Smooth muscle cell (in vitro differentiated cells): ENCODE results near the gene MED27. TPM values are rescaled to one million over a fixed set of nuclear protein-coding genes. Genes with fewer than 3 reads are reported as not detected.

Experiments used
- DNase-seq: peaks from one replicate; lab custom pipeline; 2025; ENCODE audit not compliant: unreplicated experiment; lab: John Stamatoyannopoulos, UW
- H2AFZ ChIP-seq: fragments of 200-600 bp; sonication (generic); 2 replicates; pipeline ENCODE4 v1.6.0; 2016; ENCODE audit warnings: antibody characterized with exemption, low read depth, mild to moderate bottlenecking
- H3F3A ChIP-seq: fragments of 200-600 bp; sonication (generic); 2 replicates; pipeline ENCODE4 v1.6.0; 2017; ENCODE audit warnings: antibody characterized with exemption, low read depth
- H3K27ac ChIP-seq: fragments of 200-600 bp; sonication (generic); 2 replicates; pipeline ENCODE4 v1.5.1; 2016; ENCODE audit warnings: low read depth, mild to moderate bottlenecking
- H3K27me3 ChIP-seq: fragments of 200-600 bp; sonication (generic); 2 replicates; pipeline ENCODE4 v1.6.1; 2016; ENCODE audit warnings: low read depth, mild to moderate bottlenecking
- H3K36me3 ChIP-seq: fragments of 200-600 bp; sonication (generic); 2 replicates; pipeline ENCODE4 v1.5.1; 2016; ENCODE audit warnings: low read depth
- H3K4me1 ChIP-seq: fragments of 200-600 bp; sonication (generic); 2 replicates; pipeline ENCODE4 v1.5.1; 2016; ENCODE audit warnings: low read depth
- H3K4me2 ChIP-seq: fragments of 200-600 bp; sonication (generic); 2 replicates; pipeline ENCODE4 v1.6.0; 2016; ENCODE audit warnings: mild to moderate bottlenecking
- H3K4me3 ChIP-seq: fragments of 200-600 bp; sonication (generic); 2 replicates; pipeline ENCODE4 v1.5.1; 2016; ENCODE audit warnings: mild to moderate bottlenecking
- H3K79me2 ChIP-seq: fragments of 200-600 bp; sonication (generic); 2 replicates; pipeline ENCODE4 v1.6.0; 2016; ENCODE audit warnings: low read depth, mild to moderate bottlenecking
- H3K9ac ChIP-seq: fragments of 200-600 bp; sonication (generic); 2 replicates; pipeline ENCODE4 v1.6.0; 2016; ENCODE audit warnings: low read depth
- H3K9me3 ChIP-seq: fragments of 200-600 bp; sonication (generic); replicated peaks from 2 replicates; pipeline ENCODE4 v1.5.1; 2016; ENCODE audit warnings: low read depth
- H4K20me1 ChIP-seq: fragments of 200-600 bp; sonication (generic); 2 replicates; pipeline ENCODE4 v1.6.0; 2016; ENCODE audit warnings: low read depth
- WGBS: methylation state at CpG from one replicate; pipeline ENCODE4 v1.1.7; 2016; ENCODE audit warnings: low lambda C conversion rate; 5-methylcytosine and 5-hydroxymethylcytosine counted together
- polyA plus RNA-seq: library from polyadenylated mRNA; unstranded; fragments of >200 nt; fragmentation: Nextera tagmentation; extraction: Ambion mirVana; gene quantifications from 2 replicates; pipeline ENCODE4 v1.2.1, GENCODE V29; 2016
- total RNA-seq: library from RNA; depleted of rRNA; stranded (reverse); fragments of >200 nt; gene quantifications from 2 replicates; pipeline ENCODE4 v1.2.3, GENCODE V29; 2014
- TF ChIP-seq, protein P1 (sequence below): fragments of 200-600 bp; sonication (generic); IDR thresholded peaks from 2 replicates; pipeline ENCODE4 v1.5.1; 2017; ENCODE audit warnings: borderline replicate concordance, mild to moderate bottlenecking, antibody characterized with exemption; ENCODE audit not compliant: insufficient read depth, poor library complexity, severe bottlenecking

The MED27 gene
- total and polyA plus RNA-seq, 2 experiments from 2014 or later: 24.0 to 50.0 TPM

- Histone ChIP-seq H2AFZ (no peak overlapping the region), H3K4me3 (no peak overlapping the region), H3K79me2 (no peaks in the 10 kb centered on the region), H4K20me1 (peaks cover 27% of the 10 kb centered on the region), H3K27me3 (no peaks in the 10 kb centered on the region), H3K9me3 (no peaks in the 10 kb centered on the region), H3K27ac (no peak overlapping the region), H3F3A (no peaks in the 10 kb centered on the region), H3K9ac (no peak overlapping the region), H3K4me1 (no peaks in the 10 kb centered on the region), H3K4me2 (no peak overlapping the region), H3K36me3 (no peaks in the 10 kb centered on the region)
- TF ChIP-seq, protein P1, sequence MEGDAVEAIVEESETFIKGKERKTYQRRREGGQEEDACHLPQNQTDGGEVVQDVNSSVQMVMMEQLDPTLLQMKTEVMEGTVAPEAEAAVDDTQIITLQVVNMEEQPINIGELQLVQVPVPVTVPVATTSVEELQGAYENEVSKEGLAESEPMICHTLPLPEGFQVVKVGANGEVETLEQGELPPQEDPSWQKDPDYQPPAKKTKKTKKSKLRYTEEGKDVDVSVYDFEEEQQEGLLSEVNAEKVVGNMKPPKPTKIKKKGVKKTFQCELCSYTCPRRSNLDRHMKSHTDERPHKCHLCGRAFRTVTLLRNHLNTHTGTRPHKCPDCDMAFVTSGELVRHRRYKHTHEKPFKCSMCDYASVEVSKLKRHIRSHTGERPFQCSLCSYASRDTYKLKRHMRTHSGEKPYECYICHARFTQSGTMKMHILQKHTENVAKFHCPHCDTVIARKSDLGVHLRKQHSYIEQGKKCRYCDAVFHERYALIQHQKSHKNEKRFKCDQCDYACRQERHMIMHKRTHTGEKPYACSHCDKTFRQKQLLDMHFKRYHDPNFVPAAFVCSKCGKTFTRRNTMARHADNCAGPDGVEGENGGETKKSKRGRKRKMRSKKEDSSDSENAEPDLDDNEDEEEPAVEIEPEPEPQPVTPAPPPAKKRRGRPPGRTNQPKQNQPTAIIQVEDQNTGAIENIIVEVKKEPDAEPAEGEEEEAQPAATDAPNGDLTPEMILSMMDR: no peak
- no peak for DNase-seq
- WGBS: 77% methylated on average over 8 of the region's 8 CpGs
These were observed 188.1 kb downstream of the MED27 start for GRCh38 chr9:131891598-131891997.

DNA sequence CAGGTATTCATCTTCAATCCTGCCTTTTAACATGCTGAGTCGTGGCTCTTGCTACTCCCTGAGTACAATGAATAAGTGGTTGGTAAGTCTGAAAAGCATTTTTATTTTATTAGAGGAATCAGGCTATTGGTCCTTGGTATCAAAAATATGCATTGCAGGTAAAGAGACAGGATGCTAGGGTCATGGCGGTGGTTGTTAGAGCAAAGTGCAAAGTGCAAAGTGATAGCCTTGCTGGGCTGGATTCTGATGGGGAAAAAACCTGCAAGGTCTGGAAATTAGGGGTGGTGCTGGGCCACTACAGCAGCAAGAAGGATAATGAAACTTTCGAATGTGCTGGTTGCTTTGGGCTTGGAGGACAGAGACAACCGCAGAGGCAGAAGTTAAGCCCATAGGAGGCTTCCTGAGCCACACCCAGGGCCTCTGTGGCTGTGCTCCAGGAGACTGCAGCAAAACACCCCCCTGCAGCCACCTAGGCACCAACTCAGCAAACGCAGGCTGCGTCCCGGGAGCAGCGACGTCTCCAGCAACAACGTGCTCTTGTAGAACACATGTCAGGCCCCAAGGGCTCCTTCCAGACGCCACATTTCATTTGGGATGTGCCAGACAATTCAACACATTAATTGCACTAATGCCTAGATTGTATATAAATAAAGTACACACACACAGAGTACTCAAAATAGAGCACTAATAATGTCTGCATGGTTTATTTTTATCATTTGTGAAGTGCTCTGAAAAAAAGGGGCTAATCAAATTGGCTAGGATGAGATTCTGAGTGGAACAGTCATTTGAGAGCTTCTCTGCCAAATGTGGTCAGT lies 190.0 kb downstream of the MED27 start:
- TF ChIP-seq, protein P1: no peak
- H4K20me1 ChIP-seq: peaks cover 21% of the 10 kb centered on the region
- WGBS: 80% methylated on average over 11 of the region's 11 CpGs
- DNase-seq: no peak
- H3F3A ChIP-seq: no peaks in the 10 kb centered on the region
- H3K4me1 ChIP-seq: no peaks in the 10 kb centered on the region
- H2AFZ ChIP-seq: no peak overlapping the region
- no peaks in the 10 kb centered on the region for H3K79me2 ChIP-seq
- H3K4me3 ChIP-seq: no peak overlapping the region
- H3K36me3 ChIP-seq: no peaks in the 10 kb centered on the region
- no peak overlapping the region for H3K27ac ChIP-seq
- no peaks in the 10 kb centered on the region for H3K27me3 ChIP-seq
- H3K9ac ChIP-seq: no peak overlapping the region
- no peak overlapping the region for H3K4me2 ChIP-seq
- H3K9me3 ChIP-seq: no peaks in the 10 kb centered on the region

- Histone ChIP-seq H3K4me3 (no peak overlapping the region), H3K9me3 (no peaks in the 10 kb centered on the region), H3K27me3 (no peaks in the 10 kb centered on the region), H3K27ac (no peak overlapping the region), H4K20me1 (peaks cover 15% of the 10 kb centered on the region), H3F3A (no peaks in the 10 kb centered on the region), H3K36me3 (no peaks in the 10 kb centered on the region), H3K4me2 (no peak overlapping the region), H2AFZ (no peak overlapping the region), H3K79me2 (no peaks in the 10 kb centered on the region), H3K9ac (no peak overlapping the region), H3K4me1 (no peaks in the 10 kb centered on the region)
- WGBS: 84% methylated on average over 2 of the region's 2 CpGs
- TF ChIP-seq, protein P1: no peak
- DNase-seq: no peak
These were observed 190.7 kb downstream of the MED27 start for GRCh38 chr9:131888923-131889322.

DNA sequence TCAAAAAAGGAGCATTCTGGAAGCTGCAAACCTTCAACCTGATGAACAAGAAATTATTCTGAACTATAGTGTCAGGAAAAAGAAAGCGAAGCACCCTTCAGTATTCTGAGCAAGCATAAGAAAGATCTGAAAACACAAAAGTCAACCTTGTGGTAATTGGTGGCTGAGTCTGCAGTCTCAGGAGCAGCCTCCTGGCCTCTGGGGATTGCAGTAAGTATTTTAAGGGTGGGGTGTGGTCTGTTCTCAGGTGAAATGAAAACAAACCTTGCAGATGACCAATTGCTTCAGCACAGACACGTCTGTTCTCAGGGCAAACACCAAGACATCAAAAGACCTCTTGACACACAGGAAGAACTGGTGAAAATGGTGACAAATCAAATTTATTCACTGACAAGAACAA lies 192.0 kb downstream of the MED27 start:
- 72% methylated on average over 2 of the region's 2 CpGs for WGBS
- Histone ChIP-seq H4K20me1 (peaks cover 8% of the 10 kb centered on the region), H3F3A (no peaks in the 10 kb centered on the region), H3K79me2 (no peaks in the 10 kb centered on the region), H3K27me3 (no peaks in the 10 kb centered on the region), H3K27ac (no peak overlapping the region), H2AFZ (no peak overlapping the region), H3K36me3 (no peaks in the 10 kb centered on the region), H3K4me2 (no peak overlapping the region), H3K4me1 (no peaks in the 10 kb centered on the region), H3K9ac (no peak overlapping the region), H3K4me3 (no peak overlapping the region), H3K9me3 (no peaks in the 10 kb centered on the region)
- TF ChIP-seq, protein P1: no peak
- DNase-seq: no peak
